OCI-LY7 (cell line): Measurements from ENCODE around the gene GPC3. TPM values are rescaled to one million over a fixed set of nuclear protein-coding genes. Genes with fewer than 3 reads are reported as not detected.

Source experiments
- BruUV-seq: library from RNA; stranded (reverse); fragments of 400-500 nt; replicated peaks from 2 replicates; lab custom pipeline; 2021; lab: Mats Ljungman, UMichigan
- CTCF ChIA-PET: fragments of 300-600 bp; sonication (Branson Sonifier 250); formaldehyde crosslinking; loops from one replicate; lab custom pipeline; 2022; ENCODE audit warnings: antibody characterized with exemption; ENCODE audit not compliant: unreplicated experiment; lab: Charles Lee
- POLR2A ChIA-PET: fragments of 300-600 bp; sonication (Branson Sonifier 250); formaldehyde crosslinking; loops from one replicate; lab custom pipeline; 2022; ENCODE audit warnings: antibody characterized with exemption; lab: Charles Lee
- DNase-seq: peaks from one replicate; pipeline ENCODE4 v3.0.0-alpha.2; 2015; ENCODE audit warnings: low spot score
- H2AFZ ChIP-seq: fragments of 200-600 bp; sonication (generic), shearing (Covaris generic); 2 replicates; pipeline ENCODE4 v1.6.1; 2014; ENCODE audit warnings: mild to moderate bottlenecking, antibody characterized with exemption, low read length, moderate library complexity
- H3K27ac ChIP-seq: fragments of 200-600 bp; sonication (generic); 2 replicates; pipeline ENCODE4 v1.5.1; 2014; ENCODE audit warnings: mixed run types, low read depth, mild to moderate bottlenecking, moderate library complexity, low read length, inconsistent platforms; ENCODE audit not compliant: poor library complexity, severe bottlenecking
- H3K36me3 ChIP-seq: fragments of 200-600 bp; sonication (generic); 2 replicates; pipeline ENCODE4 v1.6.1; 2014; ENCODE audit warnings: mild to moderate bottlenecking, antibody characterized with exemption, low read length, moderate library complexity, mixed read lengths; ENCODE audit not compliant: insufficient read depth
- H3K4me1 ChIP-seq: fragments of 200-600 bp; sonication (generic); 2 replicates; pipeline ENCODE4 v1.5.1; 2014; ENCODE audit warnings: mild to moderate bottlenecking, low read length; ENCODE audit not compliant: insufficient read depth, poor library complexity, severe bottlenecking
- H3K4me2 ChIP-seq: fragments of 200-600 bp; sonication (generic); 2 replicates; pipeline ENCODE4 v1.6.1; 2014; ENCODE audit warnings: mild to moderate bottlenecking, low read length
- H3K4me3 ChIP-seq: fragments of 200-600 bp; sonication (generic); 2 replicates; pipeline ENCODE4 v1.5.1; 2014; ENCODE audit warnings: mild to moderate bottlenecking, low read depth, low read length; ENCODE audit not compliant: poor library complexity, severe bottlenecking
- H3K79me2 ChIP-seq: fragments of 200-600 bp; sonication (generic); 2 replicates; pipeline ENCODE4 v1.6.1; 2016; ENCODE audit warnings: low read depth, mild to moderate bottlenecking, low read length, moderate library complexity, mixed read lengths; ENCODE audit not compliant: insufficient read depth
- H3K9me2 ChIP-seq: fragments of 200-600 bp; sonication (generic); 2 replicates; pipeline ENCODE4 v1.6.1; 2016; ENCODE audit warnings: mild to moderate bottlenecking, low read length, mixed read lengths; ENCODE audit not compliant: insufficient read depth
- H3K9me3 ChIP-seq: fragments of 200-600 bp; sonication (generic); 2 replicates; pipeline ENCODE4 v1.6.1; 2014; ENCODE audit warnings: mild to moderate bottlenecking, mixed run types, low read length, mixed read lengths
- H4K20me1 ChIP-seq: fragments of 200-600 bp; sonication (generic); 2 replicates; pipeline ENCODE4 v1.6.1; 2014; ENCODE audit warnings: mild to moderate bottlenecking, antibody characterized with exemption, low read length, moderate library complexity, mixed read lengths; ENCODE audit not compliant: insufficient read depth
- EZH2phosphoT487 ChIP-seq: fragments of 200-600 bp; sonication (generic); IDR thresholded peaks from 2 replicates; pipeline ENCODE4 v1.6.1; 2018; ENCODE audit warnings: low read depth, borderline replicate concordance, mild to moderate bottlenecking, mixed run types, antibody characterized with exemption, low read length, moderate library complexity, mixed read lengths
- intact Hi-C: fragments of 100-400 bp; cut with micrococcal nuclease; formaldehyde crosslinking; loops from one replicate; pipeline ENCODE4 v1.10.0; 2022; ENCODE audit not compliant: unreplicated experiment
- total RNA-seq, 2 experiments: library from RNA; depleted of rRNA in 1 of 2; stranded (reverse); fragments of >200 nt in 1 of 2; shearing (Covaris generic) in 1 of 2; gene quantifications; 2 replicates each; pipeline ENCODE4 v1.2.3, GENCODE V29; 2014 to 2022
- TF ChIP-seq, protein P1 (sequence below): fragments of 200-600 bp; sonication (generic); conservative IDR thresholded peaks from 2 replicates; pipeline ENCODE4 v1.5.1; 2014; ENCODE audit warnings: mild to moderate bottlenecking, antibody characterized with exemption, low read length, moderate library complexity, mixed read lengths

Gene GPC3
- total RNA-seq, 2 experiments from 2014 or later: not detected

- no peaks in the 10 kb centered on the region for H3K9me3 ChIP-seq
- H3K79me2 ChIP-seq: no peaks in the 10 kb centered on the region
- H3K4me1 ChIP-seq: no peaks in the 10 kb centered on the region
- H3K4me2 ChIP-seq: no peak overlapping the region
- no peak overlapping the region for H2AFZ ChIP-seq
- H4K20me1 ChIP-seq: no peaks in the 10 kb centered on the region
- H3K9me2 ChIP-seq: no peaks in the 10 kb centered on the region
- CTCF ChIA-PET: no interaction called here
- H3K27ac ChIP-seq: no peak overlapping the region
- H3K36me3 ChIP-seq: no peaks in the 10 kb centered on the region
- POLR2A ChIA-PET: no interaction called here
- DNase-seq: no peak
- TF ChIP-seq, protein P1, sequence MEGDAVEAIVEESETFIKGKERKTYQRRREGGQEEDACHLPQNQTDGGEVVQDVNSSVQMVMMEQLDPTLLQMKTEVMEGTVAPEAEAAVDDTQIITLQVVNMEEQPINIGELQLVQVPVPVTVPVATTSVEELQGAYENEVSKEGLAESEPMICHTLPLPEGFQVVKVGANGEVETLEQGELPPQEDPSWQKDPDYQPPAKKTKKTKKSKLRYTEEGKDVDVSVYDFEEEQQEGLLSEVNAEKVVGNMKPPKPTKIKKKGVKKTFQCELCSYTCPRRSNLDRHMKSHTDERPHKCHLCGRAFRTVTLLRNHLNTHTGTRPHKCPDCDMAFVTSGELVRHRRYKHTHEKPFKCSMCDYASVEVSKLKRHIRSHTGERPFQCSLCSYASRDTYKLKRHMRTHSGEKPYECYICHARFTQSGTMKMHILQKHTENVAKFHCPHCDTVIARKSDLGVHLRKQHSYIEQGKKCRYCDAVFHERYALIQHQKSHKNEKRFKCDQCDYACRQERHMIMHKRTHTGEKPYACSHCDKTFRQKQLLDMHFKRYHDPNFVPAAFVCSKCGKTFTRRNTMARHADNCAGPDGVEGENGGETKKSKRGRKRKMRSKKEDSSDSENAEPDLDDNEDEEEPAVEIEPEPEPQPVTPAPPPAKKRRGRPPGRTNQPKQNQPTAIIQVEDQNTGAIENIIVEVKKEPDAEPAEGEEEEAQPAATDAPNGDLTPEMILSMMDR: no peak
- no peak for TF ChIP-seq EZH2phosphoT487
- H3K4me3 ChIP-seq: no peak overlapping the region
- no TSS peak for BruUV-seq
- intact Hi-C loops: no loop called here
Observed at GRCh38 chrX:133715715-133716114, 269.7 kb downstream of the GPC3 start.

- ChIA-PET POLR2A (no interaction called here), CTCF (no interaction called here)
- Histone ChIP-seq H2AFZ (no peak overlapping the region), H4K20me1 (no peaks in the 10 kb centered on the region), H3K36me3 (no peaks in the 10 kb centered on the region), H3K4me2 (no peak overlapping the region), H3K9me3 (no peaks in the 10 kb centered on the region), H3K9me2 (no peaks in the 10 kb centered on the region), H3K4me3 (no peak overlapping the region), H3K79me2 (no peaks in the 10 kb centered on the region), H3K27ac (no peak overlapping the region), H3K4me1 (no peaks in the 10 kb centered on the region)
- BruUV-seq: no TSS peak
- DNase-seq: no peak
- TF ChIP-seq, protein P1: no peak
- TF ChIP-seq EZH2phosphoT487: no peak
- intact Hi-C loops: no loop called here
Observed at GRCh38 chrX:133709501-133709900, 275.9 kb downstream of the GPC3 start.

DNA sequence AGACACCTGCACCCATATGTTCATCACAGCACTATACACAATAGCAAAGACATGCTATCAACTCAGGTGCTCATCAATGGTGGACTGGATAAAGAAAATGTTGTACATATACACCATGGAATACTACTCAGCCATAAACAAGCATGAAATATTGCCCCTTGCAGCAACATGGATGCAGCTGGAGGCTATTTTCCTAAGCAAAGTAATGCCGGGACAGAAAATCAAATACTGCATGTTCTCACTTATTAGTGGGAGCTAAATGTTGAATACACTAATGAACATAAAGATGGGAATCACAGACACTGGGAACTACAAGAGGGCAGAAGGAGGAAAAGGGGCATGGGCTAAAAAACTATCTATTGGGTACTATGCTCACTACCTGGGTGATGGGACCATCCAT is 278.5 kb downstream of the GPC3 start:
- no peaks in the 10 kb centered on the region for H3K9me3 ChIP-seq
- H3K9me2 ChIP-seq: no peaks in the 10 kb centered on the region
- H3K4me3 ChIP-seq: no peak overlapping the region
- no peaks in the 10 kb centered on the region for H3K79me2 ChIP-seq
- ChIA-PET CTCF (no interaction called here), POLR2A (no interaction called here)
- no TSS peak for BruUV-seq
- no peak for DNase-seq
- H3K27ac ChIP-seq: no peak overlapping the region
- H4K20me1 ChIP-seq: no peaks in the 10 kb centered on the region
- no peaks in the 10 kb centered on the region for H3K36me3 ChIP-seq
- H3K4me1 ChIP-seq: no peaks in the 10 kb centered on the region
- H3K4me2 ChIP-seq: no peak overlapping the region
- TF ChIP-seq, protein P1: no peak
- no peak for TF ChIP-seq EZH2phosphoT487
- intact Hi-C loops: no loop called here
- H2AFZ ChIP-seq: no peak overlapping the region
